ENCODE results near the gene GABRD. TPM values are rescaled to one million over a fixed set of nuclear protein-coding genes. Genes with fewer than 3 reads are reported as not detected.

GABRD gene
- total RNA-seq, 1 donor = 0.27 TPM

DNA sequence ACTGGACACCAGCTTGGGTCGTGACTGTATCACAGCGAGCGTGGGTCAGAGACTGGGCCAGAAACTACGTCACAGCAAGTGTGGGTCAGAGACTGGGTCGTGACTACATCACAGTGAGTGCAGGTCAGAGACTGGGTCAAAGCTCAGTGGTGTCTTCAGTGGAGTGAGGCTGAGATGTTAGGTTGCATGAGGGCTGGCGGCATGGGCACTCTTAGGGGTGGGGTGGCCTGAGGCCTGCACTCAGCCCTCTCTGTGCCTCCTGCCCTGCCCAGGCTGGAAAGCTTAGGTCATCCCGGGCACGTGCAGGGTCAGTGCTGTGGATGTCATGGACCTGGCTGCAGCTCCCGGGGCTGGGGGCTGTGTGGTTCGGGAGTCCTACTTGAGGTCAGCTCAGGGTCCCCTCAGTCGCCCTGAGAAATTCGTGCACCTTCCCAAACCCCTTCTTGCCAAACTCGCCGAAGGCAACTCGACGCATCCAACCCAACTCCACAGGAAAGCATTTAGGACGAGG, 34.5 kb upstream of the GABRD start:
- DNase-seq (ENCODE audit: low read depth in 2 of 3, low spot score in 2 of 3) = no peak

DNA sequence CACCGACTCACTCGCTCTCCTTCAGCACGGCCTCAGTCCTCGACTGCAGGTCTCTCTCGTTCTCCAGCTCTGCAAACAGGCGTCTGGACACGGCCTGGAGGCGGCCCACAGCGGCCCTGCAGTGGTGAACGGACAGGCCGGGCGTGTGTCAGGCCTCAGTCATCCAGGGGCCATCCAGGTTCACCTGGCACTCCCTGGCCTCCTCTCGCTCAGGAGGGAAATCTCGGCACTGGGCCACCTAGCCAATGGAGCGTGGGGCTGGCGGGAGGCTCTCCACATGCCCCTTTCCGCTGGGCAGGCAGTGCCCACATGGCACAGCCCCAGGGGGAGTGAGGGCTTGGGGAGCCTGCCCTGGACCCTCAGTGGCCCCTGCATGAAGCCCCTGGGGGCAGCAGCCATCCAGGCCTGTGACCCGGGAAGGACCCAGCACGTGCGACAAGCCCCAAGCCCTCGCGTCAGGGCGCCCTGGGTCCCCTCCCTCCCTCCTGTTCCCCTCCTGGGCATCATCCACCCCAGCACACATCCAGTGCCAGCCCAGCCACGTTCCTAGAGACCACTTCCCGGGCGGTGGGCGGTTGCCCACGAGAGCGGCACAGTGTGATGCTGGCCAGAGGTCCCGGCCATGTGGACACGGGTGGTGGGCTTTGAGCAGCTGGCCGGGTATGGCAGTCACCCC, 33.6 kb upstream of the GABRD start:
- DNase-seq (ENCODE audit: low read depth in 2 of 3, low spot score in 2 of 3) = no peak

DNA sequence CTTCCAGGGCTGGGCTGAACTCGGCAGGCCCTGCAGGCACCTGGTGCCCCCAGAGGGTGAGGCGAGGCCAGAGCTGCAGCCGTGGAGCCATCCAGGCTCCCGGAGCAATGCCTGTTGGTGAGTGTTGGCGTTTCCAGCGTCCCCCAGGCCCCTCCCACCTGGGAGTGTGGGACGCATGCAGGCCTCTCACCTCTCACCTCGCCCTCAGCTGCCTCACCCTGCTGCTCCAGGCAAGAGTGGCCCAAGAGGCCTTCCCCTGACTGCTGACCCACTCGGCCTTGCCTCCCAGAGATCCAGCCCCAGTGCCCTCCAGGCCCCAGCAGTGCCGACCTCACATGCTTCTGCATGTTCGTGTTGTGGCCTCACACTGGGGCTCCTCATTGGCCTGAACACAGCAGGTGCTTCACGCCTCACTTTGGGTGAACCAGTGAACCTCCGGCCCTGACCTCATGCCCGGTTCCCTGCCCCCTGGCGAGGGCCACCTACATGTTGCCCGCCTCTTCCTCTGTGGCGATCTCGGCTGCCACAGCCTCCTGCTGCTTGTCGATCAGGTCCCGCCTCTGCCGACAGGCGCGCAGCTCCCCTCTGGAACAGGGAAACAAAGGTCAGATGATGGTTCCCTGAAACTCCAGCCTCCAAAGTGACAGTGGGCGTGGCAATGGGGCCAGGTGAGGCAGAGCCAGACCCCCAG, 32.5 kb upstream of the GABRD start:
- no peak for DNase-seq (ENCODE audit: low read depth in 2 of 3, low spot score in 2 of 3)

DNA sequence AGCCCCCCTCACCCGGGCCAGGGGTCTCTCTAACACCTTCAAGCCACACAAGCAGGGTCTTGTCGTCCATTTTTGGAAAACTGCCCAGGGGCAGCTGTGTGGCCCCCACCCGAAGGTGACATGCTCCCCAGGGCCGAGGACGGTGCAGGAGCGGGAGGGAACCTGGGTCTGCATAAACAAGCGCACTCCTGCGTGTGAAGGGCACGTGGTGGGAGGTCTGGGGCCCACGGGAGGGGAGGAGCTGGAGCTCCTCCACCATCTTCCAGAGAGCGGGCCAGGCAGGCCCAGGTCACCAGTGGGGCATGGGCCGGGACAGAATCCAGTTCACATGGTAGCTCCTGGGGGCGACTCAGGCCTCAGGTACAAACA, 32.0 kb upstream of the GABRD start:
- no peak for DNase-seq (ENCODE audit: low read depth in 2 of 3, low spot score in 2 of 3)

DNA sequence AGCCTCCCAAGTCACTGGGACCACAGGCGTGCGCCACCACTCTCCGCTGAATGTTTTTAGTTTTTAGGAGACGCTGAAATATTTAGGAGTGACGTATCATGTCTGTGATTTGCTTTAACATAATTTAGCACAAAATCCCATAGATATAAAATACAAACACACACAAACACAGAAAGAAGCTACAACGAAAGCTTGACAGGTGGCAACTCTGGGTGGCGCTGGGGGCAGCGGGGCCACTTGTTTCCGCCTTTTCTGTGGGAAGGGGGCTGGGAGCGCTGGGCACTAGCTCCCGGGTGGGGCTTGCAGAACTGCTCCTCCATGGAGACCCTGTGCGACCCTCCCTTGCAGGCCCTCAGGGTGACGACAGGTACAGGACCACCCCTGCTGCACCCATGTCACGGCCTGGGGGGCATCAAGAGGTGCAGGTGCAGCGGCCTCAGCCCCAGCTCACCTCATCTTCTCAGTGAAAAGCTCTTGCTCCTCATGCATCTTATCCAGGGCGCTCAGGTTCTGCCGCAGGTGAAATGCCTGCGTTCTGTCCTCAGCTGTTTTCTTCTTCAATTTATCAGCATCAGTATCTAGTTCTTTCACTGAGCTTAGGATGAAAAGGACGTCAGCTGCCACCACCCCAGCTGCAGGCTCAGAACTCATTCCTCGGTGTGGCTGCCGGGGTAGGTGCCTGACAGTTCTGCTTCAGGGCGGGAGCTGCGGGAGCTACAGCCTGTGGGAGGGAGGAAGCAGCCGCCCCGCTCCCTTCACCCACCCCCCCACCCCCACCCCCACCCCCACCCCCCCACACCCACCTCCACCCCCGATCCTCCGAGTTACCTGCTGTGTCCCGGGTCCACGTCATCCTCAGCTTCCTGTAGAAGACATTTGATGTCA, 30.8 kb upstream of the GABRD start:
- no peak for DNase-seq (ENCODE audit: low read depth in 2 of 3, low spot score in 2 of 3)

DNA sequence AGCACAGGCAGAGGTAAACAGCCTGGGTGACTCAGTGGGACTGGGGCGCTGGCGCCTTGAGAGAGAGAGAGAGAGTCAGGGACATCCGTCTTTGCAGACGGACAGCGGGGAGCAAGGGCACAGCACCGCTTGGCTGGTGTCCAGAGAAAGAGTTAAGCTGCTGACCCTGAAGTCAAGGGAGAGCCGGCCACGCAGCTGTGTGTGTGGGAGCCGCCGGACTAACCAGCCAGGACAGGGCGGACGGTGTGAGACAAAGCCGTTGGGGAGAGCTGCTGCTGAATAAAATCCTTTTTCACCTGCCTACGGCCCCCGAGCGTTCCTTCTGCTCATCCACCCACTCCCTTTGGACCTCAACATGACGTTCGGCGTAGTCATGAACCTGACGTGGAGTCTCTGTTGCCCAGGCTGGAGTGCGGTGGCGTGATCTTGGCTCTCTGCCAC, 30.0 kb upstream of the GABRD start:
- no peak for DNase-seq (ENCODE audit: low read depth in 2 of 3, low spot score in 2 of 3)

DNA sequence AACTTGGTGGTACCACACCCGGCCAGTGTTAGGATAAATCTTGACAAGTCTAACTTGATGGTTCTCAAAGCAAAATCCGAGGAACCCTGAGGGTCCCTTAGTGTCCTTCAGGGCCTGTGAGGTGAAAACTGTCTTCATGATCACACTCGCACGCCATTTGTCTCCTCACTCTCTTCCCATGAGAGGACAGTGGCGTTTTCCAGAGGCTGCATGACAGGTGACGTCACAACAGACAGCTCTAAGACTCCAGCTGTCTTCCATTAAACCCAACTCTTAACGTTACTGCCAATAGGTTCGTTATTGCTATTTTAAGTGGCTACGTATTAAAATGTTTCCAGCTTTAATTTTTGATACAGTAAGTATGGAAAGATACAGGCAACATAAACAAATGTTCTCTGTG, 29.4 kb upstream of the GABRD start:
- no peak for DNase-seq (ENCODE audit: low read depth in 2 of 3, low spot score in 2 of 3)

DNA sequence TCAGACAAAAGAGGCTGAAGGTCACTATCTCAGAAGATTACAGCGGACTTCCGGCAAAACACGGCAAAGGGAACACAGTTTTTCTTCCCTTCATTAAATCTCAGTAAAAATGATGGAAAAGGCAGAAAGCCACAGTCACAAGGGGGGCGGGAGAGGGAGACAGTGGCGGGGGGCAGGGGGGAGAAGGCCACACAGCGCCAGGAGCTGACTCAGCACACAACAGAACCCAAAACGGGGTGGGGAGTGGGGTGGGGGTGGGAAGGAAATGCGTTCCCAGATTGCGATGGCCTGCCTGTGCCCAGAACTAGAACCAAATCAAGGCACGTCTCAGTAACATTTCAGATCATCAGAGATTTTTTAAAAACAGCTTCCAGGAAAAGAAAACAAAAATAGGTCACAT, 28.9 kb upstream of the GABRD start:
- no peak for DNase-seq (ENCODE audit: low read depth in 2 of 3, low spot score in 2 of 3)

DNA sequence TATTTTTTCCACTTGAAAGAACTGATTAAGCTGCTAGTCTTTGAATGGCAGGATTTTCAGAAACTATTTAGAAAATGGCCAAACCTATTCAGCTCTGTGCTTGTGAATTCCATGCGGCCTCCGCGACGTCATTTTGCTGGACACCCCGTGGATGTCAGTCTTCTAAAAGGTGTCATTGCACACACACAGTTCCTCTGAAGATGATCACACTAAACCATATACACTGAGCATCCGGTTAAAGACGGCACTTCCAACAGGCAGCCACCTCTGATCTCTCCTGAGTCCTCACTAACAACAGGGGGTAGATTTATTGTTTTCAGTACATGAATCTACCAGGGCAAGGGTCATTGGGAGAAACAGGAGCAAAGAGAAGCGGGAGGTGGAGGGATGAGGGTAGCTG, 24.6 kb upstream of the GABRD start:
- no peak for DNase-seq (ENCODE audit: low read depth in 2 of 3, low spot score in 2 of 3)

DNA sequence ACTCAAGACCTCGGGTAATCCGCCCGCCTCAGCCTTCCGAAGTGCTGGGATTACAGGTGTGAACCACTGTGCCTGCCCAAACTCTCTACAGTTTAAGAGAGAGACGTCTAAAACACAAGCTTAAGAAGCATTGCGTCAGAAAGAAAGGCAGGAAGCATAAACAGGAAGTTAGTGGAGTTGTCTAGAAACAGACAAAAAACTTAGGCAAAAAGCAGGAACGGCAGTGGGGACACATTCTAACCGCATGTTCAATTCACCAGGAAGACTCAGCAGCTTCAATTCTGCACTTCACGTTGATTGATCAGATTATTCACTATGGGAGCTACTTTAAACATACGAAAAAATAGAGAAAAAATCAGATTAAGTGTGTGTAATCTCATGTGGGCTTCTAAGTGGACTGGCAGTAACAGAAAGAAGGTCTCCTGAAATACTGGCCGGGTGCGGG, 22.9 kb upstream of the GABRD start:
- peak in 2 of 3 donors; percentile 39 to 40 for DNase-seq (ENCODE audit: low read depth in 2 of 3, low spot score in 2 of 3)

DNA sequence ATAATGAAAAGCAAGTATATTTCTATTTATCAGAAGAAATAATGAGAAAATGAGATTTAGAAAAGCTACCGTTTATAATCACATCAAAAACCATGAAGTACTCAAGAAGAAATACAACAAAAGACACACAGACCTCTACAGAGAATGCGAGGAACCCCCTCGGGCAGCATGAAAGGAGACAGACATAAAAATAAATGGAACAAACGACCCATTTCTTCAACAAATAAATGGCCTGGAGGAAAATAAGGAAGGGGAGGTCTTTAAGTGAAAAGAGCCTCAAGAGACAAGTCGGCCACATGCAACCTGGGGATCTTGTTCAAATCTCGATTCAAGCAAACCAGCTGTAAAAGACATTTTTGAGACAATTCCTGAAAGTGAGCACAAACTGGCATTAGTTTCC, 21.6 kb upstream of the GABRD start:
- no peak for DNase-seq (ENCODE audit: low read depth in 2 of 3, low spot score in 2 of 3)

DNA sequence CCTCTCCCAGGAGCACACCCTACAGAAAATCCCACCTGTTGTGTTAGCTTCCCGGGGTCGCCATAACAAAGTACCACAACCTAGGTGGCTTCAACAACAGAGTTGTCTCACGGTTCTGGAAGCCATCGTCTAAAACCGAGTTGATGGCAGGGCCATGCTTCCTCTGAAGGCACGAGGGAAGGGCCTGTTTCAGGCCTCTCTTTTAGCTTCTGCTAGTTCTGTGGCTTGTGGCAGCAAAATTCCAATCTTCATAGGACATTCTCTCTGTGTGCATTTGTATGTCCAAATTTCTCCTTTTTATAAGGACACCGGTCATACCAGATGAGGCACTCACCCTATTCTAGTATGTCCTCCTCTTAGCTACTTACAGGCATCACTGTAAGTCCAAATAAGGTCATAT, 18.7 kb upstream of the GABRD start:
- no peak for DNase-seq (ENCODE audit: low read depth in 2 of 3, low spot score in 2 of 3)

DNA sequence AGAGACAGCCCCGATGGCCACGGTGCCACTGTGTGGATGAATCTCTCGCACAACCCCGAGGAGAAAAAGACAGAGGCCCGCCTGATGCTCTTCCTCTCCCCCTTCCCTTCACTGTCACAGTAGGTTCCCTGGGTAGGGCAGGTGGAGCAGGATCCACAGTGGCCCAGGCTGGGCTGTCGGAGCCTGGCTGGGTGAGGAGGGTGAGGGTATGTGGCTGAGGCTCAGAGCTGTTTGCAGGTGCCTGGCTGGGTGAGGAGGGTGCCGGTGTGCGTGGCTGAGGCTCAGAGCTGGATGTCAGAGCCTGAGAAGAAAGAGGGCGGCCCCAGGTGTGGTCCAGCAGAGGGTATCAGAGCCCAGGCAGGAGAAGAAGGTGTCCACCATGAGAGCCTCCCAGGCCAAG, 18.3 kb upstream of the GABRD start:
- no peak for DNase-seq (ENCODE audit: low read depth in 2 of 3, low spot score in 2 of 3)

DNA sequence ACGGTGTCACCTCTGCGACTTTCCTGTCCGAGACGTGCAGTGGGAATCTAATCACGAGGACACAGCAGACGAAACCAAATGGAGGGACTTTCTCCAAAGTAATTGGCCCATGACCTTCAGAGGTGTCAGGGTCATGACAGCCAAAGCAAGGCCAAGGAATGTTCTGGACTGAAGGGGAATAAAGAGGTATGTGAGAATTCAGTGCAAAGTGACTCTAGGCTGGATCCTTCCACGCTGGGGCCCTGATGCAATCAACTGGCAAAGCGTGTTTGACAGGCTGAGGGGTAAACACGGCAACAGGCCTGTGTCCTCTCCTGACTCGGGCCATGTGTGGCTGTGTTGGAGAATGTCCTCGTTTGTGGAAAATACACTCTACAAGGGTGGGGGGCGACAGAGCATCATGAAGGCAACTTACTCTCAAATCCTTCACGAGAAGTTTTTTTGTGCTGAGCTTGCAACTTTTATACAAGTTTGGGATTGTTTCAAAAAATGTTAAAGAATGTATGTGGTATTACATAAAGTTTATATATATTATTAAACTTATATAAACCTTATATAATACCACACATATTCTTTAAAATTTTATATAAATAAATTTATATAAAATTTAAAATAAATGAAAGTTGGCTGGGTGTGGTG, 17.3 kb upstream of the GABRD start:
- no peak for DNase-seq (ENCODE audit: low read depth in 2 of 3, low spot score in 2 of 3)

DNA sequence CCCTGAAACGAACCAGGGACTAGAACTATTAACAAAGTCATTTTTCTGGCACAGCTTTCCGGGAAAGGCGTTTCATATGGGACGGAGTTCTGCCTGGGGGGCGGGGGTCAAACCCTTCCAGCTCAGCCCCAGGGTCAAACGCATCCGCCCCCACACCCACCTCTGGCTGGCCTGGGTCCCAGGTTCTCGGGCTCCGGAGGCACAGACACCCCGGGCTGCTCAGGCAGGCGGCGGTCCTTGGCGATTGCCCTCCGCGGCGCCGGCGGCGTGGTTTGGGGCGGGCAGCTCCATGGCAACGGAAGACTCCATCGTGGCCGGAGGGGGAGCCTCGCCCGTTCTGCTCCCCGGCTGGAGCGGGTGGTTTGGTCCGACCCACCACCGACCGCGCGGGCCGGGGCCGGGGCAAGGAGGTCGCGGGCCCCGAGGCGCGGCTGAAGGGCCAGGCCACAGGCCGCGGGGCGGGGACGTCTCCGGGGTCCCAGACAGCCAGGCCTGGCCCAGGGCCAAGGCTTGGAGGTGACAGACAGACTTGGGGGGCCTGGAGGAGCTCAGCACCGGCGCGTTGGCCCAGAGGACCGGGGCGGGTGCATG, 15.5 kb upstream of the GABRD start, which contains the start of gene CFAP74:
Gene CFAP74, minus strand, starts transcription at position 246 of the 591 bp plus-strand sequence. CDS start 12,830 bp downstream, outside the sequence.
- DNase-seq (ENCODE audit: low read depth in 2 of 3, low spot score in 2 of 3) = peak in 2 of 3 donors; percentile 65 to 74

DNA sequence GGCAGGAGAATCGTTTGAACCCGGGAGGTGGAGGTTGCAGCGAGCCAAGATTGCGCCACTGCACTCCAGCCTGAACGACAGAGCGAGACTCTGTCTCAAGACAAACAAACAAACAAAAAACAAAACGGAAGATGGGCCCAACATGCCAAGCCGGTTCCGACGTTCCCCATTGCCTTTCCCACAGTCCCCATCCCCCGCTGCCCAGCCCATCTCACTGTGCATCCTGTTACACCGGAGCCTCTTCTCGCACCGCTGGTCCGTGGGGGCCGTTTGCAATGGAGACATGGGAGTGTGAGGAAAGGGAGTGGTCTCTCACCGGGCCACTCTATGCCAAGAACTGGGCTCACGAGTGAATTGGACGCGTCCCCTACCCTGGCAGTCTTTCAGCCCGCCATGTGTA, 14.3 kb upstream of the GABRD start:
- no peak for DNase-seq (ENCODE audit: low read depth in 2 of 3, low spot score in 2 of 3)

DNA sequence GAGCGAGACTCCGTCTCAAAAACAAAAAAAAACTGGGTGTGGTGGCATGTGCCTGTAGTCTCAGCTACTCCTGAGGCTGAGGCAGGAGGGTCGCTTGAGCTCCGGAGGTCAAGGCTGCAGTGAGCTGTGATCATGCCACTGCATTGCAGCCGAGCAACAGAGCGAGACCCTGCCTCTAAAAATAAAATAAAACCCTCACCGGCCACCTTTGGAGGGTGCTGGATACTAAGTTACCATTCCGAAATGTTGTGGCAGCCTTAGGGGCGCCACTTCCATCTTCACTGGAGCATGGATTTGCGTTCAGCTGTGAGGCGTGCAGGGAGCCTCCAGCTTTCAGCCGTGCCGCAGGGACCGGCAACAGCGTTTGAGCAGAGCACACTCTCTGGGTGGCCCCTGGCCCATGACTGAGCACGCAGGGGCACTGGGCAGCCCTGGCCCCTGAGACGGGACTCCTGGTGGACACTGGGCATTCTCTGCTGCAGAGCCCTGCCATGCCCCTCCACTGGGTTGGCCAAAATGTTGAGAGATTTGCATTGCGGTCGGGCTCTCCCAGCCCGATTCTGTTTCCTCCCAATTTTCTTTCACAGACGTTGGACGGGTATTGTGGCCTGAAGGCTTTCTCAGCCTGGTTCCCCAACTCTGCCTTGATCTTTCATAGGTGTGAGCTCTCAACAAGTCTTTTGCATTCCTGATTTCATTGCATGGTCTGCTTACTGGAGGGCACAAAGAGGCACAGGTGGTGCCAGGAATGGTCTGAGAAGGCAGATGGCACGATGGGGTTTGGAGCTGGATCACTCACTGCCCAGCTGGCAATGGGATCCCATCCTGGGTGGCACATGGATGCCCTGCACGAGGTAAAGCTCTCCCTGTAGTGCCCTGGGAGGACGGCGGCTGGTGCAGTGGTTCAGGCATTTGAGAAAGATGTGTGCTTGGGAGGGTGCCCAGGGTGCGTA, 9.8 kb upstream of the GABRD start:
- no peak for DNase-seq (ENCODE audit: low read depth in 2 of 3, low spot score in 2 of 3)

DNA sequence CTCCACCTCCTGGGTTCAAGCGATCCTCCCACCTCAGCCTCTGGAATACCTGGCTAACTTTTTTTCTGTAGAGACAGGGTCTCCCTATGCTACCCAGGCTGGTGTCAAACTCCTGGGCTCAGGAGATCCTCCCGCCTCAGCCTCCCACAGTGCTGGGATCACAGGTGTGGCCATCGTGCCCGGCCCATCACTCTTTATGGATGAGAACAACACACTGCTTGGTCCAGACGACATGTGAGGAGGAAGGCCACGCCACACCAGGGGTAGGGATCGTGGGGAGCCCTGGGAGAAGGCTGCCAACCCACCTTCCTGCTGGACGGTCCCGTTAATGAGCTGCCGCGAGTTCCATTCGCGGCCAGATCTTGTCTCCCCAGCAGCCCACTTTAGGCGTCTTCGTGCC, 5.0 kb upstream of the GABRD start:
- no peak for DNase-seq (ENCODE audit: low read depth in 2 of 3, low spot score in 2 of 3)
